HG03175 (cell line): ENCODE data around the gene DNAH12.
"Not testable (repeated sequence)": the region's sequence is repeated elsewhere in the genome, so short reads cannot be mapped to it uniquely, and the experiment has no call there.

Experiments
- ATAC-seq: cut with Tn5 transposase; IDR thresholded peaks from one replicate; pipeline ENCODE4 v1.9.1; 2021; ENCODE audit warnings: mild to moderate bottlenecking, moderate library complexity; ENCODE audit not compliant: unreplicated experiment

The DNAH12 gene

GRCh38 chr3:57545636-57546268 lies 1.6 kb upstream of the DNAH12 start:
- ATAC-seq: no peak

GRCh38 chr3:57538465-57538864 lies 5.7 kb downstream of the DNAH12 start:
- no peak for ATAC-seq

- no peak for ATAC-seq
Measured at GRCh38 chr3:57530071-57530608, 14.0 kb downstream of the DNAH12 start.

- ATAC-seq: no peak
Measured at GRCh38 chr3:57518276-57518915, 25.7 kb downstream of the DNAH12 start.

GRCh38 chr3:57512166-57512565 lies 32.0 kb downstream of the DNAH12 start:
- ATAC-seq: no peak

- no peak for ATAC-seq
Measured at GRCh38 chr3:57505901-57506300, 38.2 kb downstream of the DNAH12 start.

GRCh38 chr3:57500506-57500905 lies 43.6 kb downstream of the DNAH12 start:
- ATAC-seq: no peak

GRCh38 chr3:57497904-57498303 lies 46.2 kb downstream of the DNAH12 start:
- no peak for ATAC-seq

GRCh38 chr3:57484563-57484962 lies 59.6 kb downstream of the DNAH12 start:
- ATAC-seq: no peak

GRCh38 chr3:57477193-57477592 lies 67.0 kb downstream of the DNAH12 start:
- ATAC-seq: not testable (repeated sequence)

GRCh38 chr3:57464801-57465200 lies 79.3 kb downstream of the DNAH12 start:
- no peak for ATAC-seq

GRCh38 chr3:57464011-57464410 lies 80.1 kb downstream of the DNAH12 start:
- ATAC-seq: no peak

GRCh38 chr3:57451150-57451846 lies 92.8 kb downstream of the DNAH12 start:
- ATAC-seq: no peak

- not testable (repeated sequence) for ATAC-seq
Measured at GRCh38 chr3:57449276-57449847, 94.8 kb downstream of the DNAH12 start.

GRCh38 chr3:57448489-57448888 lies 95.7 kb downstream of the DNAH12 start:
- not testable (repeated sequence) for ATAC-seq

- ATAC-seq: no peak
Measured at GRCh38 chr3:57446318-57446841, 97.8 kb downstream of the DNAH12 start.

GRCh38 chr3:57444469-57444868 lies 99.7 kb downstream of the DNAH12 start:
- ATAC-seq: no peak

GRCh38 chr3:57440144-57440543 lies 104.0 kb downstream of the DNAH12 start:
- not testable (repeated sequence) for ATAC-seq

- ATAC-seq: not testable (repeated sequence)
Measured at GRCh38 chr3:57438460-57438859, 105.7 kb downstream of the DNAH12 start.

GRCh38 chr3:57436195-57436761 lies 107.9 kb downstream of the DNAH12 start:
- ATAC-seq: no peak

- no peak for ATAC-seq
Measured at GRCh38 chr3:57434041-57434440, 110.1 kb downstream of the DNAH12 start.
